Stimulated activated naive CD8-positive, alpha-beta T cell treated with anti-CD3 and anti-CD28 coated beads, Interleukin-15, Interleukin-2, amounts not matched to agents 100 ng/mL and 50 ng/mL, for 24 hours (primary cell): ENCODE results near the gene CR1.

Experiments
- H3K27ac Mint-ChIP-seq: one replicate; pipeline ENCODE4 v1.8.0; 2021; ENCODE audit warnings: mild to moderate bottlenecking, mixed read lengths
- H3K27me3 Mint-ChIP-seq: one replicate; pipeline ENCODE4 v1.8.0; 2021; ENCODE audit warnings: mixed read lengths
- H3K36me3 Mint-ChIP-seq: one replicate; pipeline ENCODE4 v1.8.0; 2021; ENCODE audit warnings: low read depth, mixed read lengths
- H3K4me1 Mint-ChIP-seq: one replicate; pipeline ENCODE4 v1.8.0; 2021; ENCODE audit warnings: low read depth, mixed read lengths
- H3K4me3 Mint-ChIP-seq: one replicate; pipeline ENCODE4 v1.8.0; 2021; ENCODE audit warnings: mild to moderate bottlenecking, mixed read lengths
- H3K9me3 Mint-ChIP-seq: one replicate; pipeline ENCODE4 v1.8.0; 2021; ENCODE audit warnings: mixed read lengths

The CR1 gene

GRCh38 chr1:207495801-207496792, at the start of gene CR1:
TSS of gene CR1 (plus strand) at chr1:207496157. CDS start at chr1:207496268, 111 bp downstream.
- H3K27ac Mint-ChIP-seq: no peak within 1 kb of the TSS
- no peaks in the 10 kb centered on the region for H3K36me3 Mint-ChIP-seq
- H3K4me3 Mint-ChIP-seq: peak within 1 kb of the TSS; percentile 77
- H3K4me1 Mint-ChIP-seq: peaks cover 34% of the 10 kb centered on the region
- peaks cover 25% of the 10 kb centered on the region for H3K27me3 Mint-ChIP-seq
- H3K9me3 Mint-ChIP-seq: no peaks in the 10 kb centered on the region

- Mint-ChIP-seq H3K36me3 (no peaks in the 10 kb centered on the region), H3K27ac (peak overlapping the region; percentile 23), H3K4me1 (peaks cover 15% of the 10 kb centered on the region)
Measured at GRCh38 chr1:207453710-207454045, 42.3 kb upstream of the CR1 start.

GRCh38 chr1:207454046-207454964, 41.7 kb upstream of the CR1 start, which contains the start of gene CR2:
TSS of gene CR2 (plus strand) at chr1:207454328. CDS start at chr1:207454419, 91 bp downstream.
- Mint-ChIP-seq H3K4me1 (peaks cover 15% of the 10 kb centered on the region), H3K27me3 (peaks cover 22% of the 10 kb centered on the region), H3K36me3 (no peaks in the 10 kb centered on the region), H3K4me3 (peak within 1 kb of the TSS; percentile 77), H3K9me3 (no peaks in the 10 kb centered on the region), H3K27ac (peak within 1 kb of the TSS; percentile 57)

More at GRCh38 chr1:207453710-207454045, 42.3 kb upstream of the CR1 start:
- Mint-ChIP-seq H3K9me3 (no peaks in the 10 kb centered on the region), H3K27me3 (peaks cover 22% of the 10 kb centered on the region), H3K4me3 (peak overlapping the region; percentile 77)

- peaks cover 15% of the 10 kb centered on the region for H3K4me1 Mint-ChIP-seq
- peak overlapping the region; percentile 77 for H3K4me3 Mint-ChIP-seq
- no peaks in the 10 kb centered on the region for H3K36me3 Mint-ChIP-seq
- peaks cover 13% of the 10 kb centered on the region for H3K27me3 Mint-ChIP-seq
- no peaks in the 10 kb centered on the region for H3K9me3 Mint-ChIP-seq
- H3K27ac Mint-ChIP-seq: no peak overlapping the region
Measured at GRCh38 chr1:207455183-207455754, 40.7 kb upstream of the CR1 start.

GRCh38 chr1:207458414-207458813, 37.5 kb upstream of the CR1 start:
- Mint-ChIP-seq H3K27me3 (peaks cover 8% of the 10 kb centered on the region), H3K9me3 (no peaks in the 10 kb centered on the region), H3K4me3 (no peak overlapping the region), H3K36me3 (no peaks in the 10 kb centered on the region), H3K4me1 (peaks cover 40% of the 10 kb centered on the region), H3K27ac (no peak overlapping the region)

- Mint-ChIP-seq H3K9me3 (no peaks in the 10 kb centered on the region), H3K4me3 (no peak overlapping the region), H3K4me1 (peaks cover 43% of the 10 kb centered on the region), H3K27ac (no peak overlapping the region), H3K27me3 (peaks cover 8% of the 10 kb centered on the region), H3K36me3 (no peaks in the 10 kb centered on the region)
Measured at GRCh38 chr1:207459008-207459407, 36.9 kb upstream of the CR1 start.

- Mint-ChIP-seq H3K4me1 (peaks cover 32% of the 10 kb centered on the region), H3K27ac (no peak overlapping the region), H3K9me3 (no peaks in the 10 kb centered on the region), H3K4me3 (no peak overlapping the region), H3K27me3 (no peaks in the 10 kb centered on the region), H3K36me3 (no peaks in the 10 kb centered on the region)
Measured at GRCh38 chr1:207461649-207462048, 34.3 kb upstream of the CR1 start.

GRCh38 chr1:207462535-207462934, 33.4 kb upstream of the CR1 start:
- H3K9me3 Mint-ChIP-seq: no peaks in the 10 kb centered on the region
- no peaks in the 10 kb centered on the region for H3K27me3 Mint-ChIP-seq
- H3K27ac Mint-ChIP-seq: peak overlapping the region; percentile 3
- H3K4me3 Mint-ChIP-seq: no peak overlapping the region
- peaks cover 32% of the 10 kb centered on the region for H3K4me1 Mint-ChIP-seq
- H3K36me3 Mint-ChIP-seq: no peaks in the 10 kb centered on the region

GRCh38 chr1:207463021-207463420, 32.9 kb upstream of the CR1 start:
- no peaks in the 10 kb centered on the region for H3K36me3 Mint-ChIP-seq
- no peak overlapping the region for H3K4me3 Mint-ChIP-seq
- no peaks in the 10 kb centered on the region for H3K27me3 Mint-ChIP-seq
- H3K9me3 Mint-ChIP-seq: no peaks in the 10 kb centered on the region
- H3K4me1 Mint-ChIP-seq: peaks cover 32% of the 10 kb centered on the region
- no peak overlapping the region for H3K27ac Mint-ChIP-seq

GRCh38 chr1:207463571-207463970, 32.4 kb upstream of the CR1 start:
- H3K27ac Mint-ChIP-seq: no peak overlapping the region
- H3K9me3 Mint-ChIP-seq: no peaks in the 10 kb centered on the region
- no peak overlapping the region for H3K4me3 Mint-ChIP-seq
- no peaks in the 10 kb centered on the region for H3K27me3 Mint-ChIP-seq
- peaks cover 32% of the 10 kb centered on the region for H3K4me1 Mint-ChIP-seq
- H3K36me3 Mint-ChIP-seq: no peaks in the 10 kb centered on the region

- H3K27me3 Mint-ChIP-seq: peaks cover 3% of the 10 kb centered on the region
- peaks cover 16% of the 10 kb centered on the region for H3K4me1 Mint-ChIP-seq
- no peaks in the 10 kb centered on the region for H3K9me3 Mint-ChIP-seq
- H3K36me3 Mint-ChIP-seq: peaks cover 12% of the 10 kb centered on the region
- no peak overlapping the region for H3K4me3 Mint-ChIP-seq
- peak overlapping the region; percentile 42 for H3K27ac Mint-ChIP-seq
Measured at GRCh38 chr1:207470927-207471326, 25.0 kb upstream of the CR1 start.

GRCh38 chr1:207474210-207474609, 21.7 kb upstream of the CR1 start:
- Mint-ChIP-seq H3K9me3 (no peaks in the 10 kb centered on the region), H3K27ac (no peak overlapping the region), H3K36me3 (peaks cover 12% of the 10 kb centered on the region), H3K27me3 (peaks cover 3% of the 10 kb centered on the region), H3K4me3 (no peak overlapping the region), H3K4me1 (peaks cover 16% of the 10 kb centered on the region)

- H3K36me3 Mint-ChIP-seq: peaks cover 3% of the 10 kb centered on the region
- H3K27ac Mint-ChIP-seq: no peak overlapping the region
- no peak overlapping the region for H3K4me3 Mint-ChIP-seq
- H3K27me3 Mint-ChIP-seq: no peaks in the 10 kb centered on the region
- H3K4me1 Mint-ChIP-seq: no peaks in the 10 kb centered on the region
- no peaks in the 10 kb centered on the region for H3K9me3 Mint-ChIP-seq
Measured at GRCh38 chr1:207486198-207486597, 9.8 kb upstream of the CR1 start.

GRCh38 chr1:207487636-207488035, 8.3 kb upstream of the CR1 start:
- no peak overlapping the region for H3K4me3 Mint-ChIP-seq
- H3K9me3 Mint-ChIP-seq: no peaks in the 10 kb centered on the region
- H3K27me3 Mint-ChIP-seq: no peaks in the 10 kb centered on the region
- no peaks in the 10 kb centered on the region for H3K4me1 Mint-ChIP-seq
- H3K36me3 Mint-ChIP-seq: peaks cover under 1% of the 10 kb centered on the region
- H3K27ac Mint-ChIP-seq: no peak overlapping the region
